IPS DF 6.9 (cell line): ENCODE measurements around the gene CLDN3.
"Not testable (repeated sequence)": the region's sequence is repeated elsewhere in the genome, so short reads cannot be mapped to it uniquely, and the experiment has no call there.

ENCODE experiments used
- DNase-seq: peaks from one replicate; pipeline ENCODE4 v3.0.0-alpha.2; 2013; ENCODE audit warnings: low read depth, low spot score
- H3K27ac ChIP-seq: one replicate; pipeline ENCODE4 v1.5.1; 2013; ENCODE audit warnings: low read length, control low read depth
- H3K27me3 ChIP-seq: 2 replicates; pipeline ENCODE4 v1.6.1; 2013; ENCODE audit warnings: mild to moderate bottlenecking, low read length; ENCODE audit not compliant: control insufficient read depth, insufficient read depth
- H3K36me3 ChIP-seq: 2 replicates; pipeline ENCODE4 v1.6.1; 2013; ENCODE audit warnings: low read length; ENCODE audit not compliant: control insufficient read depth, insufficient read depth
- H3K4me1 ChIP-seq: 2 replicates; pipeline ENCODE4 v1.6.1; 2013; ENCODE audit warnings: low read length; ENCODE audit not compliant: control insufficient read depth, insufficient read depth
- H3K4me3 ChIP-seq: 2 replicates; pipeline ENCODE4 v1.5.1; 2013; ENCODE audit warnings: mild to moderate bottlenecking, low read length
- H3K9me3 ChIP-seq: 2 replicates; pipeline ENCODE4 v1.6.1; 2013; ENCODE audit warnings: low read length, inconsistent platforms; ENCODE audit not compliant: control insufficient read depth, insufficient read depth
- WGBS: extraction: QIAGEN DNeasy Blood & Tissue Kit; methylation state at CpG from one replicate; pipeline ENCODE4 v1.1.7; 2013; ENCODE audit warnings: mixed read lengths, missing lambda C conversion rate; ENCODE audit not compliant: insufficient read length, insufficient coverage; 5-methylcytosine and 5-hydroxymethylcytosine counted together

Gene CLDN3

GRCh38 chr7:73736885-73737284 is 33.2 kb downstream of the CLDN3 start:
- Histone ChIP-seq H3K27me3 (no peaks in the 10 kb centered on the region), H3K27ac (no peak overlapping the region), H3K36me3 (peaks cover 7% of the 10 kb centered on the region; the same call in 1 of the 2 replicates), H3K4me1 (peaks cover 2% of the 10 kb centered on the region; the same call in 1 of the 2 replicates), H3K4me3 (no peak overlapping the region), H3K9me3 (no peaks in the 10 kb centered on the region)
- no peak for DNase-seq
- WGBS = no CpG with 5 or more reads among the region's 14 CpGs

GRCh38 chr7:73735528-73735905 is 34.6 kb downstream of the CLDN3 start:
- Histone ChIP-seq H3K36me3 (peaks cover 7% of the 10 kb centered on the region; the same call in 1 of the 2 replicates), H3K4me1 (no peaks in the 10 kb centered on the region), H3K4me3 (no peak overlapping the region), H3K27me3 (no peaks in the 10 kb centered on the region), H3K27ac (no peak overlapping the region), H3K9me3 (no peaks in the 10 kb centered on the region)
- no CpG with 5 or more reads among the region's 8 CpGs for WGBS
- no peak for DNase-seq

- H3K27me3 ChIP-seq = no peaks in the 10 kb centered on the region
- DNase-seq = no peak
- WGBS = no CpG with 5 or more reads among the region's 16 CpGs
- H3K4me1 ChIP-seq = no peaks in the 10 kb centered on the region
- H3K4me3 ChIP-seq = no peak overlapping the region
- H3K9me3 ChIP-seq = no peaks in the 10 kb centered on the region
- H3K27ac ChIP-seq = no peak overlapping the region
- H3K36me3 ChIP-seq = peaks cover 7% of the 10 kb centered on the region; the same call in 1 of the 2 replicates
Measured at GRCh38 chr7:73734619-73735527, 35.2 kb downstream of the CLDN3 start.

GRCh38 chr7:73732397-73732796 is 37.7 kb downstream of the CLDN3 start:
- Histone ChIP-seq H3K4me1 (no peaks in the 10 kb centered on the region), H3K27ac (no peak overlapping the region), H3K36me3 (peaks cover 7% of the 10 kb centered on the region; the same call in 1 of the 2 replicates), H3K9me3 (no peaks in the 10 kb centered on the region), H3K27me3 (no peaks in the 10 kb centered on the region), H3K4me3 (no peak overlapping the region)
- WGBS = no CpG with 5 or more reads among the region's 2 CpGs
- DNase-seq = no peak

GRCh38 chr7:73730485-73730884 is 39.6 kb downstream of the CLDN3 start:
- Histone ChIP-seq H3K4me1 (no peaks in the 10 kb centered on the region), H3K36me3 (0 out of 2 replicates have a peak, but pooled peaks cover under 1% of the 10 kb centered on the region), H3K9me3 (no peaks in the 10 kb centered on the region), H3K27ac (no peak overlapping the region), H3K4me3 (no peak overlapping the region), H3K27me3 (no peaks in the 10 kb centered on the region)
- no peak for DNase-seq
- no CpG with 5 or more reads among the region's 3 CpGs for WGBS

- no CpG with 5 or more reads among the region's 5 CpGs for WGBS
- no peak for DNase-seq
- H3K27ac ChIP-seq = no peak overlapping the region
- H3K27me3 ChIP-seq = no peaks in the 10 kb centered on the region
- no peaks in the 10 kb centered on the region for H3K4me1 ChIP-seq
- no peaks in the 10 kb centered on the region for H3K36me3 ChIP-seq
- no peak overlapping the region for H3K4me3 ChIP-seq
- H3K9me3 ChIP-seq = no peaks in the 10 kb centered on the region
Measured at GRCh38 chr7:73728551-73728950, 41.5 kb downstream of the CLDN3 start.

- H3K27ac ChIP-seq = no peak overlapping the region
- H3K4me3 ChIP-seq = no peak overlapping the region
- DNase-seq = no peak
- H3K27me3 ChIP-seq = no peaks in the 10 kb centered on the region
- WGBS = no CpG with 5 or more reads among the region's 3 CpGs
- H3K36me3 ChIP-seq = no peaks in the 10 kb centered on the region
- no peaks in the 10 kb centered on the region for H3K9me3 ChIP-seq
- no peaks in the 10 kb centered on the region for H3K4me1 ChIP-seq
Measured at GRCh38 chr7:73727952-73728351, 42.1 kb downstream of the CLDN3 start.

- Histone ChIP-seq H3K9me3 (no peaks in the 10 kb centered on the region), H3K27ac (no peak overlapping the region), H3K36me3 (no peaks in the 10 kb centered on the region), H3K4me3 (no peak overlapping the region), H3K4me1 (no peaks in the 10 kb centered on the region), H3K27me3 (no peaks in the 10 kb centered on the region)
- no CpG with 5 or more reads among the region's 1 CpG for WGBS
- no peak for DNase-seq
Measured at GRCh38 chr7:73726083-73726466, 44.0 kb downstream of the CLDN3 start.

GRCh38 chr7:73723813-73724212 is 46.3 kb downstream of the CLDN3 start:
- no peaks in the 10 kb centered on the region; the same call in 1 of the 2 replicates for H3K27me3 ChIP-seq
- no peak overlapping the region for H3K4me3 ChIP-seq
- no peaks in the 10 kb centered on the region for H3K4me1 ChIP-seq
- H3K9me3 ChIP-seq = no peaks in the 10 kb centered on the region
- DNase-seq = no peak
- WGBS = no CpG with 5 or more reads among the region's 3 CpGs
- H3K27ac ChIP-seq = no peak overlapping the region
- no peaks in the 10 kb centered on the region for H3K36me3 ChIP-seq

GRCh38 chr7:73722785-73723184 is 47.3 kb downstream of the CLDN3 start:
- H3K27me3 ChIP-seq = no peaks in the 10 kb centered on the region; the same call in 1 of the 2 replicates

GRCh38 chr7:73722182-73722581 is 47.9 kb downstream of the CLDN3 start:
- not testable (repeated sequence) for H3K27me3 ChIP-seq, H3K27ac ChIP-seq, H3K9me3 ChIP-seq, DNase-seq, H3K4me1 ChIP-seq, H3K36me3 ChIP-seq, H3K4me3 ChIP-seq
- WGBS = no CpG with 5 or more reads among the region's 4 CpGs

More at GRCh38 chr7:73722785-73723184, 47.3 kb downstream of the CLDN3 start:
- no peak overlapping the region for H3K27ac ChIP-seq
- no peaks in the 10 kb centered on the region for H3K9me3 ChIP-seq
- H3K4me1 ChIP-seq = no peaks in the 10 kb centered on the region
- no peak overlapping the region for H3K4me3 ChIP-seq
- WGBS = no CpG with 5 or more reads among the region's 6 CpGs
- DNase-seq = no peak
- no peaks in the 10 kb centered on the region for H3K36me3 ChIP-seq
